WTC11 (cell line): ENCODE results near the gene SNPH. TPM values are rescaled to one million over a fixed set of nuclear protein-coding genes. Genes with fewer than 3 reads are reported as not detected.

Experiments used
- ATAC-seq: fragments of 200-7000 bp; cut with Tn5 transposase; 2 replicates; pipeline ENCODE4 v1.10.0; 2021; ENCODE audit warnings: mild to moderate bottlenecking, moderate library complexity
- CTCF ChIA-PET: fragments of 300-600 bp; sonication (Branson Sonifier 250); formaldehyde crosslinking; loops from one replicate; lab custom pipeline; 2021; ENCODE audit warnings: antibody characterized with exemption; lab: Charles Lee
- POLR2A ChIA-PET: fragments of 350-600 bp; sonication (Branson Sonifier 250); formaldehyde crosslinking; loops from one replicate; lab custom pipeline; 2021; ENCODE audit warnings: antibody characterized with exemption; lab: Charles Lee
- DNase-seq: peaks from one replicate; pipeline ENCODE4 v3.0.0; 2021; ENCODE audit warnings: low spot score
- H3K27ac Mint-ChIP-seq: 2 replicates; pipeline ENCODE4 v1.8.0; 2021; ENCODE audit warnings: mixed read lengths
- H3K27me3 Mint-ChIP-seq: 2 replicates; pipeline ENCODE4 v1.8.0; 2021; ENCODE audit warnings: low read depth, mild to moderate bottlenecking, moderate library complexity, mixed read lengths
- H3K36me3 Mint-ChIP-seq: 2 replicates; pipeline ENCODE4 v1.8.0; 2021; ENCODE audit warnings: mixed read lengths
- H3K4me1 Mint-ChIP-seq: 2 replicates; pipeline ENCODE4 v1.8.0; 2022; ENCODE audit warnings: mixed read lengths
- H3K4me3 Mint-ChIP-seq: 2 replicates; pipeline ENCODE4 v1.8.0; 2021; ENCODE audit warnings: mild to moderate bottlenecking, moderate library complexity, mixed read lengths
- H3K9me3 Mint-ChIP-seq: 2 replicates; pipeline ENCODE4 v1.8.0; 2021; ENCODE audit warnings: mixed read lengths
- ATF1 ChIP-seq: sonication (generic); formaldehyde crosslinking; IDR thresholded peaks from 2 replicates; pipeline ENCODE4 v1.8.1; 2023; ENCODE audit warnings: mild to moderate bottlenecking, moderate library complexity, missing genetic modification reagents
- CBFB ChIP-seq: sonication (generic); formaldehyde crosslinking; IDR thresholded peaks from 2 replicates; pipeline ENCODE4 v1.8.1; 2022; ENCODE audit warnings: mild to moderate bottlenecking, low read depth, missing genetic modification reagents
- CREM ChIP-seq: sonication (generic); formaldehyde crosslinking; IDR thresholded peaks from 2 replicates; pipeline ENCODE4 v1.8.1; 2022; ENCODE audit warnings: mild to moderate bottlenecking, missing genetic modification reagents, moderate library complexity
- E2F5 ChIP-seq: sonication (generic); formaldehyde crosslinking; IDR thresholded peaks from 2 replicates; pipeline ENCODE4 v1.8.1; 2022; ENCODE audit warnings: mild to moderate bottlenecking, moderate library complexity, missing genetic modification reagents
- ETV6 ChIP-seq: sonication (generic); formaldehyde crosslinking; IDR thresholded peaks from 2 replicates; pipeline ENCODE4 v1.8.1; 2022; ENCODE audit warnings: mild to moderate bottlenecking, missing genetic modification reagents
- GTF2I ChIP-seq: fragments of 250-450 bp; sonication (Bioruptor Pico); conservative IDR thresholded peaks from 2 replicates; pipeline ENCODE4 v1.4.0; 2021; ENCODE audit warnings: mild to moderate bottlenecking
- HMGA2 ChIP-seq: fragments of 250-450 bp; sonication (Bioruptor Pico); IDR thresholded peaks from 2 replicates; pipeline ENCODE4 v1.4.0; 2021; ENCODE audit warnings: mild to moderate bottlenecking, moderate library complexity
- IRF2 ChIP-seq: sonication (generic); formaldehyde crosslinking; IDR thresholded peaks from 2 replicates; pipeline ENCODE4 v1.8.0; 2022; ENCODE audit warnings: low read depth, missing genetic modification reagents, borderline replicate concordance
- JAZF1 ChIP-seq: fragments of 250-450 bp; sonication (Bioruptor Pico); IDR thresholded peaks from 2 replicates; pipeline ENCODE4 v1.9.0; 2021; ENCODE audit warnings: moderate library complexity, mild to moderate bottlenecking, inconsistent platforms
- MAX ChIP-seq: sonication (generic); formaldehyde crosslinking; IDR thresholded peaks from 2 replicates; pipeline ENCODE4 v1.8.0; 2022; ENCODE audit warnings: mild to moderate bottlenecking, missing genetic modification reagents
- NFE2L1 ChIP-seq: sonication (generic); formaldehyde crosslinking; IDR thresholded peaks from 2 replicates; pipeline ENCODE4 v1.8.1; 2023; ENCODE audit warnings: missing genetic modification reagents
- NR2C2 ChIP-seq: sonication (generic); formaldehyde crosslinking; IDR thresholded peaks from 2 replicates; pipeline ENCODE4 v1.8.0; 2022; ENCODE audit warnings: mild to moderate bottlenecking, missing genetic modification reagents
- NR3C1 ChIP-seq: sonication (generic); formaldehyde crosslinking; conservative IDR thresholded peaks from 2 replicates; pipeline ENCODE4 v1.8.1; 2023; ENCODE audit warnings: low read depth, mild to moderate bottlenecking, missing genetic modification reagents
- OVOL2 ChIP-seq: fragments of 250-450 bp; sonication (Bioruptor Pico); IDR thresholded peaks from 2 replicates; pipeline ENCODE4 v1.9.0; 2021; ENCODE audit warnings: mild to moderate bottlenecking, borderline replicate concordance
- RORB ChIP-seq: fragments of 250-450 bp; sonication (Bioruptor Pico); IDR thresholded peaks from 2 replicates; pipeline ENCODE4 v1.9.0; 2021; ENCODE audit warnings: mild to moderate bottlenecking
- SMAD3 ChIP-seq: sonication (generic); formaldehyde crosslinking; IDR thresholded peaks from 2 replicates; pipeline ENCODE4 v1.8.0; 2022; ENCODE audit warnings: missing genetic modification reagents, mild to moderate bottlenecking, borderline replicate concordance
- SMAD4 ChIP-seq: sonication (generic); formaldehyde crosslinking; IDR thresholded peaks from 2 replicates; pipeline ENCODE4 v1.8.0; 2022; ENCODE audit warnings: mild to moderate bottlenecking, missing genetic modification reagents
- TEAD4 ChIP-seq: sonication (generic); formaldehyde crosslinking; IDR thresholded peaks from 2 replicates; pipeline ENCODE4 v1.8.0; 2022; ENCODE audit warnings: mild to moderate bottlenecking, missing genetic modification reagents
- USF1 ChIP-seq: sonication (generic); formaldehyde crosslinking; IDR thresholded peaks from 2 replicates; pipeline ENCODE4 v1.8.0; 2022; ENCODE audit warnings: mild to moderate bottlenecking, missing genetic modification reagents
- ZNF121 ChIP-seq: sonication (generic); formaldehyde crosslinking; IDR thresholded peaks from 2 replicates; pipeline ENCODE4 v1.8.0; 2023; ENCODE audit warnings: missing genetic modification reagents
- ZNF219 ChIP-seq: sonication (generic); formaldehyde crosslinking; IDR thresholded peaks from 2 replicates; pipeline ENCODE4 v1.8.0; 2023; ENCODE audit warnings: missing genetic modification reagents, mild to moderate bottlenecking, borderline replicate concordance
- ZNF423 ChIP-seq: fragments of 250-450 bp; sonication (Bioruptor Pico); IDR thresholded peaks from 2 replicates; pipeline ENCODE4 v2.1.2; 2022; ENCODE audit warnings: mild to moderate bottlenecking, moderate library complexity
- ZNF671 ChIP-seq: fragments of 250-450 bp; sonication (Bioruptor Pico); IDR thresholded peaks from 2 replicates; pipeline ENCODE4 v1.8.0; 2021; ENCODE audit warnings: mild to moderate bottlenecking
- total RNA-seq: library from RNA; stranded (reverse); gene quantifications from 3 replicates; pipeline ENCODE4 v1.2.3, GENCODE V29; 2021
- TF ChIP-seq, protein P1 (sequence below): sonication (generic); formaldehyde crosslinking; IDR thresholded peaks from 2 replicates; pipeline ENCODE4 v1.8.1; 2023; ENCODE audit warnings: mild to moderate bottlenecking, moderate library complexity, missing genetic modification reagents
- TF ChIP-seq, protein P2 (sequence below): sonication (generic); formaldehyde crosslinking; IDR thresholded peaks from 2 replicates; pipeline ENCODE4 v1.8.1; 2023; ENCODE audit warnings: mild to moderate bottlenecking, missing genetic modification reagents
- TF ChIP-seq, protein P3 (sequence below): sonication (generic); formaldehyde crosslinking; conservative IDR thresholded peaks from 2 replicates; pipeline ENCODE4 v1.8.1; 2022; ENCODE audit warnings: mild to moderate bottlenecking, missing genetic modification reagents
- TF ChIP-seq, protein P4 (sequence below): fragments of 250-450 bp; sonication (Bioruptor Pico); IDR thresholded peaks from 2 replicates; pipeline ENCODE4 v1.9.0; 2021; ENCODE audit warnings: mild to moderate bottlenecking

Gene SNPH
- total RNA-seq, 1 experiment from 2014 or later = 3.5 TPM

GRCh38 chr20:1345030-1345755 is 79.1 kb downstream of the SNPH start:
- Mint-ChIP-seq H3K4me3 (no peak overlapping the region), H3K27me3 (peaks cover 15% of the 10 kb centered on the region), H3K9me3 (peaks cover 27% of the 10 kb centered on the region), H3K4me1 (no peaks in the 10 kb centered on the region), H3K27ac (no peak overlapping the region), H3K36me3 (peaks cover 12% of the 10 kb centered on the region)
- CTCF ChIA-PET = interaction anchor here (0.6 to 1.4 kb wide), 3 partner anchors 32 to 159 kb away, joined by 3 to 5 read pairs (median 4); no protein-coding TSS in a partner anchor
- TF ChIP-seq, protein P1, sequence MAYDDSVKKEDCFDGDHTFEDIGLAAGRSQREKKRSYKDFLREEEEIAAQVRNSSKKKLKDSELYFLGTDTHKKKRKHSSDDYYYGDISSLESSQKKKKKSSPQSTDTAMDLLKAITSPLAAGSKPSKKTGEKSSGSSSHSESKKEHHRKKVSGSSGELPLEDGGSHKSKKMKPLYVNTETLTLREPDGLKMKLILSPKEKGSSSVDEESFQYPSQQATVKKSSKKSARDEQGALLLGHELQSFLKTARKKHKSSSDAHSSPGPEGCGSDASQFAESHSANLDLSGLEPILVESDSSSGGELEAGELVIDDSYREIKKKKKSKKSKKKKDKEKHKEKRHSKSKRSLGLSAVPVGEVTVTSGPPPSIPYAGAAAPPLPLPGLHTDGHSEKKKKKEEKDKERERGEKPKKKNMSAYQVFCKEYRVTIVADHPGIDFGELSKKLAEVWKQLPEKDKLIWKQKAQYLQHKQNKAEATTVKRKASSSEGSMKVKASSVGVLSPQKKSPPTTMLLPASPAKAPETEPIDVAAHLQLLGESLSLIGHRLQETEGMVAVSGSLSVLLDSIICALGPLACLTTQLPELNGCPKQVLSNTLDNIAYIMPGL (CRISPR knock-in tag) = no peak
- no peak for TF ChIP-seq JAZF1 (CRISPR knock-in tag)
- no peak for TF ChIP-seq NFE2L1 (CRISPR knock-in tag)
- no peak for TF ChIP-seq SMAD4 (CRISPR knock-in tag)
- TF ChIP-seq CREM (CRISPR knock-in tag) = no peak
- no peak for TF ChIP-seq ATF1 (CRISPR knock-in tag)
- no peak for TF ChIP-seq ZNF671 (CRISPR knock-in tag)
- TF ChIP-seq ZNF219 (CRISPR knock-in tag) = no peak
- TF ChIP-seq NR3C1 = no peak
- no peak for TF ChIP-seq ETV6 (CRISPR knock-in tag)
- TF ChIP-seq GTF2I (CRISPR knock-in tag) = no peak
- TF ChIP-seq ZNF121 (CRISPR knock-in tag) = no peak
- no peak for TF ChIP-seq OVOL2 (CRISPR knock-in tag)
- TF ChIP-seq CBFB (CRISPR knock-in tag) = no peak
- TF ChIP-seq RORB (CRISPR knock-in tag) = no peak
- TF ChIP-seq NR2C2 = no peak
- no peak for TF ChIP-seq IRF2 (CRISPR knock-in tag)
- no peak for TF ChIP-seq TEAD4
- no peak for TF ChIP-seq HMGA2 (CRISPR knock-in tag)
- TF ChIP-seq, protein P2, sequence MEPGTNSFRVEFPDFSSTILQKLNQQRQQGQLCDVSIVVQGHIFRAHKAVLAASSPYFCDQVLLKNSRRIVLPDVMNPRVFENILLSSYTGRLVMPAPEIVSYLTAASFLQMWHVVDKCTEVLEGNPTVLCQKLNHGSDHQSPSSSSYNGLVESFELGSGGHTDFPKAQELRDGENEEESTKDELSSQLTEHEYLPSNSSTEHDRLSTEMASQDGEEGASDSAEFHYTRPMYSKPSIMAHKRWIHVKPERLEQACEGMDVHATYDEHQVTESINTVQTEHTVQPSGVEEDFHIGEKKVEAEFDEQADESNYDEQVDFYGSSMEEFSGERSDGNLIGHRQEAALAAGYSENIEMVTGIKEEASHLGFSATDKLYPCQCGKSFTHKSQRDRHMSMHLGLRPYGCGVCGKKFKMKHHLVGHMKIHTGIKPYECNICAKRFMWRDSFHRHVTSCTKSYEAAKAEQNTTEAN (CRISPR knock-in tag) = no peak
- POLR2A ChIA-PET = interaction anchor here (1.3 kb wide), 1 partner anchor 18 kb away, joined by 3 read pairs; no protein-coding TSS in a partner anchor
- ATAC-seq = no peak
- no peak for DNase-seq

DNA sequence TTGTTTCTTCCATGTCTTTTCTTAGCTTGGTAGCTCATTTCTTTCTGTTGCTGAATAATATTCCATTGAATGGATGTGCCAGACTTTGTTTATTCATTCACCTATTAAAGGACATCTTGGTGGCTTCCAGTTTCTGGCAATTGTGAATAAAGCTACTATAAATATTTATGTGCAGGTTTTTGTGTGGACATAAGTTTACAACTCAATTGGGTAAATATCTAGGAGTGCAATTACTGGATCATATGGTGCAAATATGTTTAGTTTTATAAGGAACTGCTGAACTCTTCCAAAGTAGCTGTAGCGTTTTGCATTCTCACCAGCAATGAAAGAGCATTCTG is 79.6 kb downstream of the SNPH start:
- POLR2A ChIA-PET = no interaction called here
- Mint-ChIP-seq H3K27me3 (peaks cover 15% of the 10 kb centered on the region), H3K27ac (no peak overlapping the region), H3K36me3 (peaks cover 16% of the 10 kb centered on the region), H3K9me3 (peaks cover 27% of the 10 kb centered on the region), H3K4me3 (no peak overlapping the region), H3K4me1 (no peaks in the 10 kb centered on the region)
- CTCF ChIA-PET = interaction anchor here (1.1 kb wide), 1 partner anchor 158 kb away, joined by 5 read pairs; no protein-coding TSS in a partner anchor
- ATAC-seq (no peak), DNase-seq (no peak)
- TF ChIP-seq ZNF423 (no peak), E2F5 (no peak), ZNF671 (CRISPR knock-in tag) (no peak), MAX (no peak), USF1 (CRISPR knock-in tag) (no peak), SMAD3 (CRISPR knock-in tag) (no peak)
- TF ChIP-seq, protein P3, sequence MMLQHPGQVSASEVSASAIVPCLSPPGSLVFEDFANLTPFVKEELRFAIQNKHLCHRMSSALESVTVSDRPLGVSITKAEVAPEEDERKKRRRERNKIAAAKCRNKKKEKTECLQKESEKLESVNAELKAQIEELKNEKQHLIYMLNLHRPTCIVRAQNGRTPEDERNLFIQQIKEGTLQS (CRISPR knock-in tag) = no peak
- TF ChIP-seq, protein P4, sequence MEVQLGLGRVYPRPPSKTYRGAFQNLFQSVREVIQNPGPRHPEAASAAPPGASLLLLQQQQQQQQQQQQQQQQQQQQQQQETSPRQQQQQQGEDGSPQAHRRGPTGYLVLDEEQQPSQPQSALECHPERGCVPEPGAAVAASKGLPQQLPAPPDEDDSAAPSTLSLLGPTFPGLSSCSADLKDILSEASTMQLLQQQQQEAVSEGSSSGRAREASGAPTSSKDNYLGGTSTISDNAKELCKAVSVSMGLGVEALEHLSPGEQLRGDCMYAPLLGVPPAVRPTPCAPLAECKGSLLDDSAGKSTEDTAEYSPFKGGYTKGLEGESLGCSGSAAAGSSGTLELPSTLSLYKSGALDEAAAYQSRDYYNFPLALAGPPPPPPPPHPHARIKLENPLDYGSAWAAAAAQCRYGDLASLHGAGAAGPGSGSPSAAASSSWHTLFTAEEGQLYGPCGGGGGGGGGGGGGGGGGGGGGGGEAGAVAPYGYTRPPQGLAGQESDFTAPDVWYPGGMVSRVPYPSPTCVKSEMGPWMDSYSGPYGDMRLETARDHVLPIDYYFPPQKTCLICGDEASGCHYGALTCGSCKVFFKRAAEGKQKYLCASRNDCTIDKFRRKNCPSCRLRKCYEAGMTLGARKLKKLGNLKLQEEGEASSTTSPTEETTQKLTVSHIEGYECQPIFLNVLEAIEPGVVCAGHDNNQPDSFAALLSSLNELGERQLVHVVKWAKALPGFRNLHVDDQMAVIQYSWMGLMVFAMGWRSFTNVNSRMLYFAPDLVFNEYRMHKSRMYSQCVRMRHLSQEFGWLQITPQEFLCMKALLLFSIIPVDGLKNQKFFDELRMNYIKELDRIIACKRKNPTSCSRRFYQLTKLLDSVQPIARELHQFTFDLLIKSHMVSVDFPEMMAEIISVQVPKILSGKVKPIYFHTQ = no peak
